GM12873 (cell line): ENCODE data around the gene TMCO4.
A peak's percentile ranks its signal among the peaks of the same experiment; 100 is the strongest.

ENCODE experiments used
- TF ChIP-seq, protein P1 (sequence below): IDR thresholded peaks from 2 replicates; pipeline ENCODE4 v1.5.1; 2012; ENCODE audit warnings: low read depth, mild to moderate bottlenecking, moderate library complexity, low read length, control low read depth; ENCODE audit not compliant: insufficient read depth; ENCODE audit errors: missing control alignments

The TMCO4 gene

DNA sequence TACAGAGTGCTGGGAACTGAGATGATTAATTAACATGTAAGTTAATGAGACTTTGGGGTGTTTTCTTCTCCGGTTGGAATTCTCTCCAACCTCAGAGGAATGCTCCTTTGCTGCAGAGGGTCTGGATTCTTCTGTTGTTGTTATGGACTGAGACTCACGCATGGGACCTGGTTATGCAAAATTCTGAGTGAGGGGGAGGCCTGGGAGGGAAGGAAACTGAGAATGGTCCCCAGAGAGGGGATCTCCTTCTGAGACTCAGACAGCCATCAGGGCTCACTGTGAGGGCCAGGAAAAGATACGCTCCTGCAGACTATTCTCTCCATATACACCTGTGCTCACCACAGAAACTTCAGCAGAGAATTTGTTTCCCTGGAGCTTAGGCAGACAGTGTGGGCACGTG lies 78.7 kb downstream of the TMCO4 start:
- TF ChIP-seq, protein P1, sequence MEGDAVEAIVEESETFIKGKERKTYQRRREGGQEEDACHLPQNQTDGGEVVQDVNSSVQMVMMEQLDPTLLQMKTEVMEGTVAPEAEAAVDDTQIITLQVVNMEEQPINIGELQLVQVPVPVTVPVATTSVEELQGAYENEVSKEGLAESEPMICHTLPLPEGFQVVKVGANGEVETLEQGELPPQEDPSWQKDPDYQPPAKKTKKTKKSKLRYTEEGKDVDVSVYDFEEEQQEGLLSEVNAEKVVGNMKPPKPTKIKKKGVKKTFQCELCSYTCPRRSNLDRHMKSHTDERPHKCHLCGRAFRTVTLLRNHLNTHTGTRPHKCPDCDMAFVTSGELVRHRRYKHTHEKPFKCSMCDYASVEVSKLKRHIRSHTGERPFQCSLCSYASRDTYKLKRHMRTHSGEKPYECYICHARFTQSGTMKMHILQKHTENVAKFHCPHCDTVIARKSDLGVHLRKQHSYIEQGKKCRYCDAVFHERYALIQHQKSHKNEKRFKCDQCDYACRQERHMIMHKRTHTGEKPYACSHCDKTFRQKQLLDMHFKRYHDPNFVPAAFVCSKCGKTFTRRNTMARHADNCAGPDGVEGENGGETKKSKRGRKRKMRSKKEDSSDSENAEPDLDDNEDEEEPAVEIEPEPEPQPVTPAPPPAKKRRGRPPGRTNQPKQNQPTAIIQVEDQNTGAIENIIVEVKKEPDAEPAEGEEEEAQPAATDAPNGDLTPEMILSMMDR: no peak

DNA sequence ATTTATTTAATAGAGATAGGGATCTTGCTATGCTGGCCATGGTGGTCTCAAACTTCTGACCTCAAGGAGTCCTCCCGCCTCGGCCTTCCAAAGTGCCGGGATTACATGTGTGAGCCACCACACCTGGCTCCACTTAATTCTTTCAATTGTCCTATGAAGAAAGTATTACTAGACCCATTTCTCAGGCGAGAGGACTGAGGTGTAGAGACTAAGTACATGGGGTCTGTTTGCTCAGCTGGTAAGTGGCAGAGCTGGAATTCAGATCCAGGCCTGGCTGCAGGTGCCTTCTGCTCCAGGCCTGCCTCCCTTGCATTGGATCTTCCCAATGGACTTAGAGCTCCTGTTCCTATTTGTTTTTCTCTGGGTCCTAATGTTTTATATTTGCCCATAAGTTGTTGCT lies 79.5 kb downstream of the TMCO4 start:
- TF ChIP-seq, protein P1: no peak

DNA sequence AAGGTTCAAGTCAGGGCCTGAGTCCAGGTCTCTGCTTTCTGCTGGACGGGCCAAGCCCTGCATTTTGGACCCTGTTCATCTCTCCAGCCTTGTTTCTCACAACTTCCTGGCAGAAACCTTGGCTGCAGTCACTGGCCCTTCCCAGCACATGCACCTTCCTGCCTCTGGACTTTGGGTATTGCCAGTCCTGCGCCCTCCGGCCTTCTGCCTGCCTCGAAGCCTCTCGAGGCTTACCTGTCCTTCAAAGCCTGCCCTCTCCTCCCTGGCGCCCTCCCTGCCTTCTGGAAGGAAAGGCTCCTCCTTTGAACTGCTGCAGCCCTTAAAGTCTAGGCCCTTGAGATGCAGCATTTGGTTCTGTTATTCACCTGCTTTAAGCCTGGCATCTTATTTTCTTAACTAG lies 82.2 kb downstream of the TMCO4 start:
- TF ChIP-seq, protein P1: no peak

DNA sequence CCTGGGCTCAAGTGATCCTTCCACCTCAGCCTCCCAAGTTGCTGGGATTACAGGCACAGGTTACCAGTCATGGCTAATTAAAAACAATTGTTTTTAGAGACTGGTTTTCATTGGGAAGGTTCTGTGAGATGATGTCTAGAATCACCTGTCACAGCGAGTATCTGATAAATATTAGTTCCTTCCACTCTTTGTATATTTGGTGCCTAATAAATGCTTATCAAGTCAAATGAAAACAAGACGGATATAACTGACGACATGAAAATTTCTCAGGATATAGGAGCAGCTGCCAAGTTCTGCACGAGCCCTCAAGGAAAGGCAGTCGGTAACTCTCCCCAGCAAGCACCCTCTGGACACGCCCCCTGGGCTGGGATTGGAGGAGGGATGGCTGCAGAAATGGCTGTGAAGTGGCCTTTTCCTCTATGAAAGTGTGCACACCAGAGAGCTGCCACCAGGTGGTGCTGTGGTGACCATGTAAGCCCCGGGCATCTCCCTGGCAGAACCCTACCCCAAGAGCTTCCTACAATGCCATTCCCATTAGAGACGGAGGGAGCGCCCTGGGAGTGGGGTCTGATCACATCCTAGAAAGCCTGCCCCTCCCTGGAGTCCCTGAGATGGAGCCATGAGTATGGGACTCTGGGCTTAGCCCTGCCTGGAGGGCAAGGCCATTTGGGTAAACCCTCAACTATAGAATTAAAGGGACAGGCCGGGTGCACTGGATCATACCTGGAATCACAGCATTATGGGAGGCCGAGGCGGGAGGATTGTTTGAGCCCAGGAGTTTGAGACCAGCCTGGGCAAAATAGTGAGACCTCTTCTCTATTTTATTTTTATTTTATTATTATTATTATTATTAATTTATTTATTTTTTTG lies 84.1 kb downstream of the TMCO4 start:
- TF ChIP-seq, protein P1: peak; percentile 96

DNA sequence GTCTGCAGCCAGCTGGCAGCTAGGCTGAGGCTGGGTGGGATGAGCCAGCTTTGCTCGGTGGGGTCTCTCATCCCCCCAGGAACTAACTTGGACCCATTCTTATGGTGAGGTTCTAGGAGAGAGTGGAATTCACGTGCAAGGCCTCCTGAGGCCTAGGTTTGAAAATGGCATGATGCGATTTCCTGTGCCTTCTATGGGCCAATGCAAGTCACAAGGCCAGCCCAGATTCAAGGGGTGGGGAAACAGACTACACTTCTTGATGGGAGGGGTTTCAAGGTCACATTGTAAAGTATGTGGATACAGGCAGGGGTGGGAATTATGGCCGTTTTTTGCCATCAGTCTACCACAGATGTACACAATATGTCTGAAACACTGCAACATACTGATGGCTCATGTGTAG lies 86.8 kb downstream of the TMCO4 start:
- TF ChIP-seq, protein P1: no peak

DNA sequence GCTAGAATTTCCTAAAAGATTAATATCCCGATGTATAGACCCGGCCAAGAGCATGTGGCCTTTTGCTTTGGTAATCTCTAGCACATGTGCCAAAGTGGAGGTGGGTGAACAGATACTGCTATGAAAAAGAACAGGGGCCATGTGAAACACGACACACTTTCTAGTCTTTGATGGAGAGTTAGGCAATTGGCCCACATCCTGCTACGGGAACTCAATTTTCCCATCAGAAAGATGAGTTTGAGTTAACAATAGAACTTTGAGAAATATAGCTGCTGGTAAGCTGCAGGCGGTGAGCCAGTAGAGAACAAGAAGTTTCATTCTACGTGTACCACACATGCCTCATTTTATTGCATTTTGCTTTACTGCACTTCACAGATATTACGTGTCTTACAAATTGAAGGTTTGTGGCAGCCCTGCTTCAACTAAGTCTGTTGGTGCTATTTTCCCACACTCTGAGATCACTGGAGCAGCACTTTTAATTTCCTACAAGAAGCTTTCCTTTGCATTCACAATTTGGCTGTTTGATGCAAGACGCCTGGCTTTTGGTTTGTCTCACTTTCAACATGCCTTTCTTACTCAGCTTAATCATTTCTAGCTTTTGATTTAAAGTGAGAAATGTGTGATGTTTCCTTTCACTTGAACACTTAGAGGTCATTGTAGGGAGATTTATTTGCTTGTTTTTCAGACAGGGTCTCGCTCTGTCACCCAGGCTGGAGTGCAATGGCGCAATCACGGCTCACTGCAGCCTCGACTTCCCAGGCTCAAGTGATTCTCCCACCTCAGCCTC lies 88.7 kb downstream of the TMCO4 start:
- TF ChIP-seq, protein P1: no peak

DNA sequence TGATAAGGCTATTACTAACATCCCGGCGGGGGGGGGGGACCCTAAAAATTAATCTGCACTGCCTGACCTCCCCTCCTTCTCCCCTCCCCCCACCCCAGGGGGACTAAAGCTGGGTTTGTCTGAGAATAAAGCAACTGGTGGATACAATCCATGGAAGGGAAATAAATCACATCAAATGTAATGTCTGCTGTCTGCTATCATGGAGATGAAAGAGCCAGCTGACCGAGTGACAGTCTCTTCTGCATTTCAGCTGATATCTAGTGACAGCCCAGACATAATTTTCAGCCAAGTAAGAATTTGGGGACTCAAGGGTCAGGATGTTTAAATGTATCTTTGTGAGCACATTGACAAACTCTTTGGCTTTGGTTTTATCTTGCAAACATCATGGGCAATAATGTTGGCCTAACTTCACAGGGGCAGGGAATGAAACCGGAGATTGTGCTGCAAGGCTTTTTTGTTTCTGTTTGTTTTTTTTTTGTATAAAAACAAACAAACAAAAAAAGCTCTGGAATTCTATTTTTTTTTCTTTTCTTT lies 90.4 kb downstream of the TMCO4 start:
- TF ChIP-seq, protein P1: no peak
